H1 (cell line): ENCODE data around the gene CXCL6. TPM values are rescaled to one million over a fixed set of nuclear protein-coding genes. Genes with fewer than 3 reads are reported as not detected.

ENCODE experiments used
- CHD2 ChIP-seq: IDR thresholded peaks from 2 replicates; pipeline ENCODE4 v1.6.1; 2012; ENCODE audit warnings: low read length, improper control_type of control experiment
- polyA plus RNA-seq, 7 experiments: library from polyadenylated mRNA; depleted of rRNA in 3 of 7; stranded (reverse) in 5 of 7; unstranded in 2 of 7; fragments of >200 nt in 5 of 7; fragments of 200-250 nt in 2 of 7; gene quantifications; 1 replicate in 5 of 7; 2 replicates in 1 of 7; 4 replicates in 1 of 7; pipeline versions ENCODE4 v1.2.1 to v1.2.3, GENCODE V29; 2011 to 2013; ENCODE audit warnings: missing spikeins in 2 of 7, mixed read lengths in 2 of 7
- total RNA-seq: library from RNA; stranded (reverse); fragmentation: NEBNext Ultra II Directional; extraction: Animal tissue kit (Norgen Biotek cat#: 25700); gene quantifications from 2 replicates; pipeline ENCODE4 v1.2.1, GENCODE V29; 2021

The CXCL6 gene
- total and polyA plus RNA-seq, 2 of the 8 experiments (the other 6 are each of a cell fraction or from before 2014, with no cell fraction given) = 6.3 to 8.0 TPM

- no peak for TF ChIP-seq CHD2
These were observed 2.6 kb downstream of the CXCL6 start (continued) for GRCh38 chr4:73839071-73839470.
